ENCODE results near the gene MTUS2.

- TF ChIP-seq CTCF (IDR thresholded peaks at IDR 0.05) (no peak), POLR2A (IDR thresholded peaks at IDR 0.05) (no peak), POLR2AphosphoS5 (IDR thresholded peaks at IDR 0.05) (no peak)
Observed at GRCh38 chr13:29101409-29101808, 281.3 kb downstream of the MTUS2 start.

Data from stomach (tissue), 4 donors.